NCI-H2029 (cell line): ENCODE data around the gene FN3K.
A peak's percentile ranks its signal among the peaks of the same experiment; 100 is the strongest.
"Not testable (repeated sequence)": the region's sequence is repeated elsewhere in the genome, so short reads cannot be mapped to it uniquely, and the experiment has no call there.

ENCODE experiments used
- DNase-seq: peaks from one replicate; lab custom pipeline; 2025; lab: John Stamatoyannopoulos, UW

The FN3K gene

DNA sequence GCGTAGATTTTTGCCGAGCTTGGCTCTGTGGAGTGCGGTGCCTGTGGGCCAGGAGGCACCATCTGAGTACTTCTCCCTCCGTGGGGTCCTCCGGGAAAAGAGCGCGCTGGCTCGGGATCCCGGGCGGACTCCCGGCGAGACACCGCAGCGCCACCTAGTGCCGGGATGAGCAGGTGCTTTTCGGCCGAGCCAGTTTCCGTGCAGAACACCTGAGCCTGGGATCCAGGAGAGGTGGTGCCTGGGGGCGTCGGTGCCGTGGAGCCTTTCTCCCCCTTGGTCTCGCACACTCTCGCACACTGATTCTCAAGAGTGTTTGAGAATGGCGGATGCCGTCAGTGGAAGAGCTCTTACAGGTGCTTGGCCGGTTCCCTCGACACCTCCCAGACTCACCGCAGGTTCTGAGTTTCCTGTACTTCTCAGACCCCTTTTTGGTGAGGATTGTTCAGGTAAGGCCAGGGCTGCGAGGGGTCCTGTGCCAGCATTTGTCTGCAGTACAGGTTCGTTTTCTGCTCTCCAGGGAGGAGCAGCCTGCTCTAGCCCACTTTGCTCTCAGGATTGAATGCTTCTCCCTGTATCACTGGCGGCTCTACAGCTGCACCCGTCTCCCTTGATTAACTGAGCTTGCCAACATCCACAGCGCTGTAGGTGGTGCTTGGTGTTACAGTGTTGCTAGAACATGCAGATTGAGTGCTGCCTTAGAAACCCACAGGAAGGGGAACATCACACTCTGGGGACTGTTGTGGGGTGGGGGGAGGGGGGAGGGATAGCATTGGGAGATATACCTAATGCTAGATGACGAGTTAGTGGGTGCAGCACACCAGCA lies 39.8 kb downstream of the FN3K start:
- peak; percentile 6 for DNase-seq

DNA sequence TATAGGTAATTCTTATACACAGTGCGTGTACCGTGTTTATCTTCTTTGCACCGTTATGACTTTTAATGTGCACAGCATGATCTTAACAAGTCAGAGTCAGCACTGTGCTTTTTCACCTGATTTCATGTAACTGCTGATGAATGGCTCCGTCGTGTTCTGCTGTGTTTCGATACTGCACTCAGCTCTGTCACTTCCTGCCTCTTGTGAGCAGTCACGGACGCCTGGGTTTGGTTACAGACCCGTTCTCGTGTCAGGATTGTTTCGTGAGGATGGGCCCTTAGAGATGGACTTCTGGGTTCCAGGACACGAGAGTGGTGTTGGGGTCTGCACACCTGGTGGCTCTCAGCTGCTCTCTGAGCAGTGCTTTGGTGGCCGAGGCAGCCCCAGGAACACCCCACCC lies 41.0 kb downstream of the FN3K start:
- DNase-seq = no peak

DNA sequence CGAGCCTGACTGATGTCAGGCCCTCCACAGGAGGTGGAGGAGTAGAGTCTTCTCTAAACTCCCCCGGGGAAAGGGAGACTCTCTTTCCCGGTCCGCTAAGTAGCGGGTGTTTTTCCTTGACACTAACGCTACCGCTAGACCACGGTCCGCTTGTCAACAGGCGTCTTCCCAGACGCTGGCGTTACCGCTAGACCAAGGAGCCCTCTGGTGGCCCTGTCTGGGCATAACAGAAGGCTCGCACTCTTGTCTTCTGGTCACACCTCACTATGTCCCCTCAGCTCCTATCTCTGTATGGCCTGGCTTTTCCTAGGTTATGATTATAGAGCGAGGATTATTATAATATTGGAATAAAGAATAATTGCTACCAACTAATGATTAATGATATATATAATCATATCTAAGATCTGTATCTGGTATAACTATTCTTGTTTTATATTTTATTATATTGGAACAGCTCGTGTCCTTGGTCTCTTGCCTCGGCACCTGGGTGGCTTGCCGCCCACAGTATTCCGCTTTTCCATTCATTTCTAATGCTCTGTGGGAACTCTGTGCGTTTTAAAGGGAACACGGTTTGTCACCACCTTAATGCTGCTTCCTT lies 42.5 kb downstream of the FN3K start:
- DNase-seq = not testable (repeated sequence)

DNA sequence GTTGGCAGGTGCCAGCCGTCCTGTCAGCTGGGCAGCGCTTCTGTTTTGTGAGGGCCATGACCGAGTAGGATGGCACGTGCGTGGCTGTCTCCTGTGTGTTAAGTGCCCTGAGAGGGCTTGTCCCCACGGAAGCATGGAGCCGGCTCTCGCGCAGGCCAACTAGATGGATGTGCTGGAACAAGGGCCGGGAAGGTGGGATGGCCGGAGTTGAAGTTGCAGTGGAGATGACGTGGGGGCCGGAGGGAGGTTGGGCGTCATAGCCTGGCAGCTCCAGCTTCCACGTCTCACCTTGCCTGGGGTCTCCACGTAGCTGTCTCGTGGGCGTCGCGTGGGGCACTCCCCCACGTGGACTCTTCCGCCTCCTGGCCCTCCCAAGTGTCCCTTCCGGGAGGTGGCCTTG lies 44.1 kb downstream of the FN3K start:
- no peak for DNase-seq

DNA sequence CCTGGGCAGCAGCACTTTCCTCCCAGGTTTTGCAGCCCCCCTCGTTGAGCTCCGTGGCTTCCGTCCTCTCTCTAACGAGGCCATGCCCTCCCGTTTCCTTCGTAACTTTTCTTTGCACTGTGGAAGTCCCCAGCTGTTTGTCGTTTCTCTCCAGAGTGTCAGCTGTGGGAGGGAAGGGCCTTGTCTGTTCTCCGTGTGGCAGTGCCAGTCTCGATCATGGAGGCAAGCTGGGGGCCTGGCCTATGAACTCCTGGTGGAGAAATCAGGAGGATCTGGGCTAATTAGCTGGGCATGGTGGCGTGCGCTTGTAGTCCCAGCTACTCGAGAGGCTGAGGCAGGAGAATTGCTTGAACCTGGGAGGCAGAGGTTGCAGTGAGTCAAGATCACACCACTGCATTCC lies 44.8 kb downstream of the FN3K start:
- DNase-seq = no peak

DNA sequence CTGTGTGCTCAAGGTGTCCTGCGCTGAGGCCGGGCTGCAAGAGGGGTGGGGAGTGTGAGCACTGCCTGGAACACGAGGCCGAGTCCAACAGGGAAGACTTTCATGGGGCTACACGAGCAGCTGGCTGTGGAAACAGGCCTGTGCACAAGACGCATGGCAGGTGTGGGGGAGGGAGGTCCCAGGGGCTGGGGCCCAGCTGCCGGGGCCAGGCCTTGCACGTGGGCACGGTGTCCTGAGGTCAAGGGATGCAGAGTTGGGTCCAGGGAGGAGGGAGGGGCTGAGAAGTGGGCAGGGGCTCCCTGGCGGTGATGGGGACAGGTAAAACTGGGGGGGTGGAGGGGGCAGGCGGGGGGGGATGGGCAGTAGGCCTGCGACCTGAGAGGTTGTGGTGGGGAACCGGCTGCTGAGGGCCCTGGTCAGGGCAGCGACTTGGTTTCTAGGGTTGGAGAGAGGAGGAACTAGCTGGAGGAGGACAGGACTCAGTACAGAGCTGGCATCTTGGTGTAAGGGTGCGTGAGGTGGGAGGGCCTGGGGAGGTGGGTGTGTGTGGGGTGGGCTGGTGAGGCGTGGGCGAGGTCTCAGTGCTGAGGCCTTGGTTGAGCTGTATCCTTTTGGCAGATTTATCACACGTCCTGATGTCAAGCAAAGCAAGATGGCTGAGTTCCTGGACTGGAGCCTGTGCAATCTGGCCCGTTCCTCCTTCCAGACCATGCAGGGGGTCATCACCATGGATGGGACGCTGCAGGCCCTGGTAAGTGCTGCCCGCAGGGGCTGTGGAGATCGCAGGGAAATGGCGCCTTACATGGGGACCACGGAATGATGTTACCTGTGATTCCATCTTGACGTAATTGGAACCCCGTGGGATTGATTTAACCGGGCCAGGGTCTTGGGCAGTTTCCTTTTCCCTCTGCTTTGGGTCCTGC lies 45.8 kb downstream of the FN3K start:
- no peak for DNase-seq

DNA sequence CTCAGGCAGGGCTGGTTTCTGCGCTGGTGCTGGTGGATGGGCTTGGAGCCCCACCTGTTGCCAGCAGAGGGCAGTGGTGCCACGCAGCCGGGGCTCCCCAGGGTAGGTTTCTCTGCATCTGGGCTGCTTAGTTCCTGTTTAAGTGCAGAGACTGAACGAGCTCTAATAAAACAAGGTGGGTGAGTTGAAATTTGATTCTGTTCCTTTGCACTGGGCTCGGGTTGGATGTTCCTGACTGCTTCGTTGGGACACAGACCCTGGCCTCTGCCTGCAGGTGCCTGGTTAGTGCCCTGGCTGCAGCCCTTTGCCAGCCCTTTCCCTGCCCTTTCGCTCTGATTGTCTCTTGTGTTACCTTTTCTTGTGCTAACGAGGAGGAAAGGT lies 46.5 kb downstream of the FN3K start:
- DNase-seq = peak; percentile 58

DNA sequence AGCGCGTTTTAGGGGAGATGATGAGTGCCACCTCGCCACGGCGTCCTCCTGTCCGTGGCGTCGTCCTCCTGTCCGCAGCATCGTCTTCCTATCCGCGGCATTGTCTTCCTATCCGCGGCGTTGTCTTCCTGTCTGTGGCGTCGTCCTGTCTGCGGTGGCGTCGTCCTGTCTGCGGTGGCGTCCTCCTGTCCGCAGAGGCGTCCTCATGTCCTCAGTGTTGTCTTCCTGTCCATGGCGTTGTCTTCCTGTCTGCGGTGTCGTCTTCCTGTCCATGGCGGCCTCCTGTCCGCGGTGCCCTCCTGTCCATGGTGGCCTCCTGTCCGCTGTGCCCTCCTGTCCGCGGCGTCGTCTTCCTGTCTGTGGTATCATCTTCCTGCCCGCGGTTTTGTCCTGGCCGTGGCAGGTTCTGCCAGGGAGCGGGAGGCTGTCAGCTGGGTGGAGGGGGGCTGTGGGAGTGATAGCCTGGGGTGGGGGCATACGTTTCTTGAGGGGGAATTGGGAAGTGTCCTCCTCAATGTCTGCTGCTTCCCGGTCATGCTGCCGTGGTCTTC lies 47.3 kb downstream of the FN3K start:
- DNase-seq = no peak

DNA sequence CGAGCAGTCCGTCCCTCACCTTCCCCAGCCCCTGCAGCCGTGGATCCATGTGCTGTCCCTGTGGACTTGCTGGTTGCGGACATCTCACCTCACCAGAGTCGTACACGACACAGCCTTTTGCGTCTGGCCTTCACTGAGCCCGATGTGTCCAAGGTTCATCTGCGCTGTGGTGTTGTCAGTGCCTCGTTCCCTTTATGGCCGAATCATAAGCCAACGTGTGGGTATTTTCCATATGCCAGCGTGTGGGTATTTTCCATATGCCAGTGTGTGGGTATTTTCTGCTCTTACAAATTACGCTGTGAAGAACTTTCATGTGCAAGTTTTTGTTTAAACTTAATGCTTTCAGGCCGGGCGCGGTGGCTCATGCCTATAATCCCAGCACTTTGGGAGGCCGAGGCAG lies 48.1 kb downstream of the FN3K start:
- DNase-seq = no peak

DNA sequence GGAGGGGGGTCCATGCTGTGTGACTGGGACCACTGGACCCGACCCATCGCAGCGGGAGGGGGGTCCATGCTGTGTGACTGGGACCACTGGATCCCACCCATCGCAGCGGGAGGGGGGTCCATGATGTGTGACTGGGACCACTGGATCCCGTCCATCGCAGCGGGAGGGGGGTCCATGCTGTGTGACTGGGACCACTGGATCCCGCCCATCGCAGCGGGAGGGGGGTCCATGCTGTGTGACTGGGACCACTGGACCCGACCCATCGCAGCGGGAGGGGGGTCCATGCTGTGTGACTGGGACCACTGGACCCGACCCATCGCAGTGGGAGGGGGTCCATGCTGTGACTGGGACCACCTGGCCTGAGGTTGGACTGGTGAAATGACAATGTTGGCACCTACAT lies 50.2 kb downstream of the FN3K start:
- not testable (repeated sequence) for DNase-seq

DNA sequence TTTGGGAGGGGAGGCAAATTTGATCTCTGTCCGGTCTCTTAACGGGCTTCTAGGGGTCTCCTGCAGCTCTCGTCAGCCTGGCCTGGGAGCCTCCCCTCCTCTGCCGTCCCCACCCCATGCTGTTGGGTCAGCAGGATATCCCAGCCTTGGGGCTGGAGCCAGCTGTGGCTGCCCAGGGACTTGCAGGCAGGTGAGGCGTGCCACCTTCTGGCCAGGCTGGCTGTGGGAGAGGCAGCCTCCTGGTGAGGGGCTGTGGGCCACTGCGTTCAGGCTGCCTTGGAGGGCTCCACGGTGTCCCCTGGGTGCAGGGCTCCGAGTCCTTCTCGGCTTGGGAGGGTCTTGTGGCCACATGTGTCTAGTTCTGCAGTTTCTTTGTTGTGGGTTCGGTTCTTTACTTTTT lies 51.0 kb downstream of the FN3K start:
- DNase-seq = no peak

DNA sequence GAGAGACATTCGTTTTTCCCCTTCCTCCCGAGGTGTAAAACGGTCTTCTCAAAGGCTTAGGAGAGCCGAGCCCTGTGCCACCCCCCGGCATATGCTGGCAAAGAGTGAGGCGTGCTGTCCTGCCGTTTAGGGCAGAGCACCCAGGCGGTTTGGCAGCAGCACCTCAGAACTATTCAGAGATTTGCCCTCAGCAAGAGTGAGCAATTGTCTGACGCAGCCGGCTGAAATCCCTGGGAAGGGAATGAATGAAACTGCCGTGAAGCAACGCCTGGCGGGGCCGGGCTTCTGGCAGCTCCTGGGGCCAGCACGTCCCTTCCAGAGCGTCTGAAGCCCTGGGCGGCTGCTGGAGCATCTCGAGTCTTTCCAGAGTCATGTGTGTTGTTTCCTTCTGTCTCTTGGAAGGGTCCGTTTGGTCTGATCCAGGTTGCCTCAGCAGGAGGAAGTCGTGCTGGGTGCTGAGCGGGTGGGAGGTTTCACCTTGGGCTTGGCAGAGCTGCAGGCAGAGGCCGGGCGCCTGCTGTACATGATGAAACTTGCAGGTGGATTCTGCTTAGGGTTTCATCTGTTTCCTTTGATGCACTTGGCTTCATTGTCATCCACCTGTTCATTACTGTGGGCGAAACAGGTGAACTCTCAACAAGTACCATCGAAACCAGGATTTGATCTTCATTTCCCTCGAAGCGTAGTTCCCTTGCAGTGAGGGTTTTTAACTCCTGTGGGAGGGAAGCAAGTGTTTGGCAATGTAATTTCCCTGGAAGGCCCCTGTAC lies 51.9 kb downstream of the FN3K start:
- DNase-seq = peak; percentile 38

DNA sequence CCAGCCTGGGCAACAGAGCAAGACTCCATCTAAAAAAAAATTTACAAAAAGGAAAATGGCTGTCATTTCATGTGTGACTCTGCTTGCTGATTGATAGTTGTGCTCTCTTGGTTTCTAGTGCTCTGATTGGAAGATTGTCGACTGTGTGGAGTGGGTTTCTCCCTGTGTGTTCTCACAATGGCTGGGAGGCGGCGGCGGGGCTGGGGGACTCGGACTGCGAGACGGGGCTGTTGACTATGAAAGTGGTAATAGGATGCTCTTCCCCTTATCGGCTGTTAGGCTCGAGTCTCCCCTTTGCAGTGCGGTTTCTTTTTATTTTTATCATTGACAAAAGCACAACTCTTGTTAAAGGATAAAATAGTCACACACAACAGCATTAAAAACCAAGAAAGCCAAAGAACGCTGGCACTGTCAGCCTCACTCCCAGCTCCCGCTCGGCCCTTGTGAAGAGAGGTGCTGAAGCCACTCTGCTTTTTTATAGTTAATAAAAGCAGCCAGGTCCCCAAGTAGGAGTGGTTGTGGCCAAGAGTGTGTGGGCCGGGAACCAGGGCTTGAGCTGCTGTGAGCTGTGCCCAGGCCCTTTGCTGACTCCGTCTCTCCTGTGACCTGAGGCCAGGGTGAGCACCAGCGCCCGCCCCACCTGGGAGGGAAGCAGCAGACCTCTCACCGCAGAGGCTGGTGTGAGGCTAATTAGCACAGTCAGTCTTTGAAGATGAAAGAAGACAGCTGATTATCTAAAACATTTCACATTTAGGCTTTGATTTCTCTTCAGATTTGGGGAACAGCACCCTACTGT lies 53.0 kb downstream of the FN3K start:
- DNase-seq = no peak

DNA sequence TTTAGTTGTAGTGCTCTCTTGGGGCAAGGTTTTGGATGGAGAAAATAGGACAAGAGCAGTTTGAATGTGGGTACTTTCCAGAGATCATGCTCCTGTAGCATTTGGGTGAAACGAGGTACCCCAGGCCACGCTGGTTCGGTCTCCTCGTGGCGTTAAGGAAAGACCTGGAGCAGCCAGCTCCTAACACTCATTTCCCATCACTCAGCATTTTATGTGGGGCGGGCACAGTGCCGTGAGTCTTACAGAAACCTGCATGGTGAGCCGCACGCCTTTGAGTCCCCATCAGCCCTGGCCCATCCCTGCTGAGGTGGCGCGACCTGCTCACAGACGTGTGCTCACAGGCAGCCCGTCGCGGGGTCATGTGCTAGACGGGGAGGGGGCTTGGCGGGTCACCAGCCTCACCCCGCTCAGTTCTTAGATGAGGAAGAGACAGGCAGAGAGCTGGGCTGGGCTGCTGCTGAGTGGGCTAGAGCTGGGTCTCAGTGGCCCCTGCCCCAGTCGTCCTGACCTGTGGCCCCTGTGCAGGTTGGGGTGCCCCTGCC lies 53.7 kb downstream of the FN3K start:
- no peak for DNase-seq

DNA sequence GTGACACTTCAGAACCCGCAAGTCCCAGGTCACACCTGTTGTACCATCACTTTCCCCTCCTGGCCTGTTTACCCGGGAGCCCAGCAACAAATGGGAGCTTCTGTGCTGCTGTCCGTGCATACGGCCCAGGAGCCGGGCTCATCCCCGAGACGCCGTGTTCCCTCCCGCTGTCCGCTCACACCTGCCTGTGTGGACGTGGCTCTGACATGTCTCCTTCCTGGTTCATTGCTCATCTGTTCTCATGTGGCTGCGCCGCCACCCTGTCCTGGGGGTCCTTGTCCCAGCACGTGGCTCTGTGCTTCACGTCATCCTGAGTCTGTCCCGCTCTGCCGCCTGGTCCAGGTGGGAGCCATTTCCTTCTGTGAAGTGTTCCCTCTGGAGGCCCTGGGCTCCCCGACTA lies 54.4 kb downstream of the FN3K start:
- DNase-seq = no peak

DNA sequence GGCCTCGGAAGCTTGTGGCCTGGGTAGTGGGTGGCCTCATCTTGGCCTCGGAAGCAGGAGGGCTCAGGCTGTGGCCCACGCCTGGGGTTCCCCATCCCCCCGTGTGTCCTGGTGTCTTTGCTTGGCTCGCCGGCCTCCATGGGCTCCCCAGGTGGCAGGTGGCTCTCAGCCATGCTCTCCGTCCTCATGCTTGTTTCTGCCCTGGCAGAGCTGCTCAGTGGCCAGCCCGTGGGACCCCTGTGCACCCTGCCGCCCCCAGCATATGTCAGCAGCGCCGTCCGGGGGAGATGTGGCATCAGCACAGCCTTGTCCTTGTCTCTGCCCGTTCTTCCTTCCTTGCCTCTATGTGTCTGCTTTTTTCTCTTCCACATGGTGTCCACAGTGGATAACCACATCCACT lies 55.0 kb downstream of the FN3K start:
- no peak for DNase-seq

DNA sequence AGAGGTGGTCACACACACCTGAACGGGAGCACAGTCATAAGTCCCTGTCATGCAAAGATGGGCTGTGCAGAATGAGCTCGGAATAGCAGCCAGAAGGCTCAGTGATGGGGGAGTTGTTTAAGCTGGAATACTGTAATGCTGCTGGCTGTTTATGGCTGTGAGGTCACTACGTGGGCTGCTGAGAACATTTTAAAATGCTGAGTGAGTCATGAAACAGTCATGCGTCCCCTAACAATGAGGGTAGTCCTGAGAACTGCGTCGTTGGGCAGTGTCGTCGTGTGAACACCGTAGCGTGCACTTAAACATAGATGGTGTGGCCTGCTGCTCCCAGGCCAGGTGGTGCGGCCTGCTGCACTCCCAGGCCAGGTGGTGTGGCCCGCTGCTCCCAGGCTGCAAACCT lies 56.1 kb downstream of the FN3K start:
- no peak for DNase-seq

DNA sequence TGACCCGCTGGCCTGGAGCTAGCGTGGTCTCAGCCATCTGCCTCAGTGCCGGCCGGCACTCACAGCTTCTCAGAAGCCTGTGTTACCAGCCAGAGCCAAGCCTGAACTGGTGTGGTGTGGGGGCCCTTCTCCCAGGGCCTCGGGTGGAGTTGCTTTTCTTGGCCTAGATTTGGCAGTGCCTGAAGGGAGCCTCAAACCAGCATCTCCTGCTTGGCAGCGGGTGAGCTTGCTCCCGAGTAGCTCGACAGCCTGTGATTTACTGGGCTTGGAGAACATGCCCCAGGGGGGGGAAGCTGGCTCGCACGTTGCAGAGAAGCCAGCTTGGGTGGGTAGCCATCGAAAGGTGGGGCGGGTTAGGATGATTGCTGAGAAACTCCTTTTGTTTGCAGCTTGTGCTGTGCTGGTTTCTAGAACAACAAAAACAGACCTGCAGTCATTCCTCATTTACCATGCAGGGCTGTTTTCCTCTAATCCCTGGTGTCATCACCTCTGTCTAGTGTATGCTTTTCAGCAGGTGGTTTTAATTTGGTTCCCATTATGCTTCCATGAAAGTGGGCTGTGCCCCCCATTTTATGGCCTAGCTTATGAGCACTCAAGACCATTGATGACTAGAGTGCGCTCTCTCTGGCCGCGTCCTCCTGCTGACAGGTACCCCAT lies 58.7 kb downstream of the FN3K start:
- DNase-seq = no peak

DNA sequence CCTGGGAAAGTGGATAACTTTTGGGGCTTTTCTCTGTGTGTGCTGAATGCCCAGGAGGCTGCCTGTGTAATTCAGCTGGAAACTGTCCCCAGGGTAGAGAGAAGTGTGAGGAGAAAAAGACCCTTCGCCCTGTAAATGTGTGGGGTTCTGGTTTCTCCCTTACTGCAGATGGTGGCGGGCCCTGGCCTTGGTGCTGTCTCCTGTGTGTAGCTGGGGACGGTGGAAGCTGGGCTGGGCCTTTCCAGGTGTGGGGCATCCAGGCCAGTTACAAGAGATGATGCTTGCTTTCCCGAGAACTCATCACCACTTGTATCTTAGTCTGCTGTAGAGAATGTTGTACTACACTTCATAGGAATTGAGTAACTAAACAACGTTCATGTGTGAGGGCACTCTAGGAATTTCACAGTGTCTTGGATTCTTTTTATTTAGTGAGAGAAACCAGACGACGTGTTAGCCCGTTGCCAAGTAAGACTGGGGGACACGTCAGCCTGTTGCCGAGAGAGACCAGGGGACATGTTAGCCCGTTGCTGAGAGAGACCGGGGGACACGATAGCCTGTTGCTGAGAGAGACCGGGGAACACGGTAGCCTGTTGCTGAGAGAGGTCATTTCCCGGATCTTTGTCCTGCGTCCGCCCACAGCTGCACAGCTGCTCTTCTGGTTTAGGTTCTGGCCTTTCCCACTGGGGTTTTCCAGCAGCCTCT lies 59.5 kb downstream of the FN3K start:
- no peak for DNase-seq
